ENCODE measurements around the gene HSPB8.

DNA sequence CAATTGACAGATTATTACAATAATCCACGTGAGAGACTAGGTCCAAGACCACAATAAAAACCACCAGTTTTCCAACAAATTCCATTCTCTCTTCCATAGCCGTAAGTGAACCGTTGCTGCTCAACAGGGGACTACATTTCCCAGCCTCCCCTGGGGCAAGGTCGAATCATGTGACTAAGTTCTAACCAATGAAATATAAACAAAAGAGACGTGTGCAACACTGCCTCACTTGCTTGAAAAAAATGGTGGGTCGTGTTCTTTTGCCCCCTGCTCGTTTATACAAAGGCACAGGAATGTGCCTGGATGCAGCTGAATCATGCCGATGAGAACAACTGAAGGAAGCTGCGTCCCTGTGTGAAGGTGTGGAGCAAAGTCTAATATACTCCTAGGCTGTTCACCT lies 51.1 kb downstream of the HSPB8 start:
- TF ChIP-seq POLR2A (IDR thresholded peaks at IDR 0.05) = no peak
- no peak for TF ChIP-seq CTCF (IDR thresholded peaks at IDR 0.05)

Measured in body of pancreas (tissue), 4 donors.